Glutamatergic neuron (in vitro differentiated cells): Measurements from ENCODE around the gene POU2AF3. TPM values are rescaled to one million over a fixed set of nuclear protein-coding genes. Genes with fewer than 3 reads are reported as not detected.

Experiments used
- DNase-seq: peaks from one replicate; pipeline ENCODE4 v3.0.0; 2022
- H3K27ac Mint-ChIP-seq: one replicate; pipeline ENCODE4 v1.8.0; 2020; ENCODE audit warnings: mild to moderate bottlenecking, mixed read lengths, inconsistent platforms; ENCODE audit not compliant: unreplicated experiment
- H3K27me3 Mint-ChIP-seq: one replicate; pipeline ENCODE4 v1.8.0; 2020; ENCODE audit warnings: mild to moderate bottlenecking, moderate library complexity, mixed read lengths, inconsistent platforms; ENCODE audit not compliant: unreplicated experiment
- H3K36me3 Mint-ChIP-seq: one replicate; pipeline ENCODE4 v1.8.0; 2020; ENCODE audit warnings: mild to moderate bottlenecking, mixed read lengths, inconsistent platforms; ENCODE audit not compliant: unreplicated experiment
- H3K4me1 Mint-ChIP-seq: one replicate; pipeline ENCODE4 v1.8.0; 2020; ENCODE audit warnings: mild to moderate bottlenecking, low read depth, mixed read lengths, inconsistent platforms; ENCODE audit not compliant: unreplicated experiment
- H3K4me3 Mint-ChIP-seq: one replicate; pipeline ENCODE4 v1.8.0; 2020; ENCODE audit warnings: mild to moderate bottlenecking, mixed read lengths, inconsistent platforms; ENCODE audit not compliant: unreplicated experiment
- H3K9me3 Mint-ChIP-seq: one replicate; pipeline ENCODE4 v1.8.0; 2020; ENCODE audit warnings: mild to moderate bottlenecking, moderate library complexity, mixed read lengths, inconsistent platforms; ENCODE audit not compliant: unreplicated experiment
- total RNA-seq: library from RNA; stranded (reverse); fragmentation: NEBNext Ultra II Directional; extraction: Animal tissue kit (Norgen Biotek cat#: 25700); gene quantifications from one replicate; pipeline ENCODE4 v1.2.1, GENCODE V29; 2021; ENCODE audit not compliant: unreplicated experiment
- TF ChIP-seq, protein P1 (sequence below): fragments of 200-600 bp; sonication (generic); IDR thresholded peaks from one replicate; pipeline ENCODE4 v1.5.0; 2021; ENCODE audit not compliant: partially characterized antibody, unreplicated experiment

POU2AF3 gene
- total RNA-seq, 1 donor from 2014 or later = not detected

DNA sequence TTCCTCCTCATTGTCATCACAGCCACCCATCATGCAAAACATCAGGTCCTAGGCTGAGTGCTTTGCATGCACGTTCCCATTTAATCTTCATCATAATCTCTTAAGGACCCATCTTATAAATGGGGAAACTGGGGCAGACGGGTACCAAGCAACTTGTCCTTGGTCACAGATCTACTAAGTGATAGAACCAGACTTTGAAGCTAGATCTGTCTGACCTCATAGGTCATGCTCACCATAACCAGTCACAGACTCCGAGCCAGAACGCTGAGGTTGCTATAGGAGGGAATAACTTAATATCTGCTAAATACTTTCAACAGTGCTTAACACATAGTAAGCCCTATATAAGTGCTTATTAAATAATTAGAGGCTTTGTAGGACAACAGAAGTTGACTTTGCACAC, 37.7 kb downstream of the POU2AF3 start:
- H3K4me3 Mint-ChIP-seq = no peak overlapping the region
- no peaks in the 10 kb centered on the region for H3K9me3 Mint-ChIP-seq
- no peaks in the 10 kb centered on the region for H3K27me3 Mint-ChIP-seq
- no peak overlapping the region for H3K27ac Mint-ChIP-seq
- TF ChIP-seq, protein P1, sequence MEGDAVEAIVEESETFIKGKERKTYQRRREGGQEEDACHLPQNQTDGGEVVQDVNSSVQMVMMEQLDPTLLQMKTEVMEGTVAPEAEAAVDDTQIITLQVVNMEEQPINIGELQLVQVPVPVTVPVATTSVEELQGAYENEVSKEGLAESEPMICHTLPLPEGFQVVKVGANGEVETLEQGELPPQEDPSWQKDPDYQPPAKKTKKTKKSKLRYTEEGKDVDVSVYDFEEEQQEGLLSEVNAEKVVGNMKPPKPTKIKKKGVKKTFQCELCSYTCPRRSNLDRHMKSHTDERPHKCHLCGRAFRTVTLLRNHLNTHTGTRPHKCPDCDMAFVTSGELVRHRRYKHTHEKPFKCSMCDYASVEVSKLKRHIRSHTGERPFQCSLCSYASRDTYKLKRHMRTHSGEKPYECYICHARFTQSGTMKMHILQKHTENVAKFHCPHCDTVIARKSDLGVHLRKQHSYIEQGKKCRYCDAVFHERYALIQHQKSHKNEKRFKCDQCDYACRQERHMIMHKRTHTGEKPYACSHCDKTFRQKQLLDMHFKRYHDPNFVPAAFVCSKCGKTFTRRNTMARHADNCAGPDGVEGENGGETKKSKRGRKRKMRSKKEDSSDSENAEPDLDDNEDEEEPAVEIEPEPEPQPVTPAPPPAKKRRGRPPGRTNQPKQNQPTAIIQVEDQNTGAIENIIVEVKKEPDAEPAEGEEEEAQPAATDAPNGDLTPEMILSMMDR = no peak
- no peaks in the 10 kb centered on the region for H3K36me3 Mint-ChIP-seq
- peaks cover 2% of the 10 kb centered on the region for H3K4me1 Mint-ChIP-seq
- no peak for DNase-seq

DNA sequence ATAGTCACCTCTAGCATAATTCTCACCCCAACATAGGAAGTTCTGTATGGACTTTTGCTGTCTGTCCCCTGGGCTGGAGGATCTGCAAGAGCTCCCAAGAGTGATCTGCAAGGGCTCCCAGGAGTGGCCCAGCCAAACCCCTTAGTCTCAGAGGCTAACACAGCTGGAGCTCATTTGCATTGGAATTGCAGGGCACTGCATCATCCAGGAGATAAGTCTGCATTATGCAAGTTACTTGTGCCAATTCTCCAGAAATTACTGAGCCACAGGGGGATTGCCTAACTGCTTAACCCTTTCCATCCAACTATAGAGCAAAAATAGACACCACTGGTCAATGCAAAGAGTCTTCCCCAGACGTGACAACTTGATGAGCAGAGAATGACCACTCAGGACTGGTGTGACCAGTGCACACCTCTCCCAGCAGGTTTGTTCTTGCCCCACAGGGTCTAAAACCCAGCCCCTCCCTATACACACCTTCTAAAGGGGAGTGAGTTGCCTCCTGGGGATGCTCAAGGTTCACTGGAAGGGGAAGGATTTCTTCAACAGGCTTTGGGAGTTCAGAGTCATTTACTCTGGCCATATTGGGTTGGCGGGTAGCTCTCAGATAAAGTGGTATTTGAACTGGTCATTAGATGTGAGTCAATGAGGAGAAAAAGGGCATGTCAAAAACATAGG, 38.4 kb downstream of the POU2AF3 start:
- Mint-ChIP-seq H3K27me3 (no peaks in the 10 kb centered on the region), H3K4me1 (peaks cover 2% of the 10 kb centered on the region), H3K9me3 (no peaks in the 10 kb centered on the region), H3K36me3 (no peaks in the 10 kb centered on the region), H3K4me3 (no peak overlapping the region), H3K27ac (no peak overlapping the region)
- DNase-seq = no peak
- TF ChIP-seq, protein P1 = no peak

DNA sequence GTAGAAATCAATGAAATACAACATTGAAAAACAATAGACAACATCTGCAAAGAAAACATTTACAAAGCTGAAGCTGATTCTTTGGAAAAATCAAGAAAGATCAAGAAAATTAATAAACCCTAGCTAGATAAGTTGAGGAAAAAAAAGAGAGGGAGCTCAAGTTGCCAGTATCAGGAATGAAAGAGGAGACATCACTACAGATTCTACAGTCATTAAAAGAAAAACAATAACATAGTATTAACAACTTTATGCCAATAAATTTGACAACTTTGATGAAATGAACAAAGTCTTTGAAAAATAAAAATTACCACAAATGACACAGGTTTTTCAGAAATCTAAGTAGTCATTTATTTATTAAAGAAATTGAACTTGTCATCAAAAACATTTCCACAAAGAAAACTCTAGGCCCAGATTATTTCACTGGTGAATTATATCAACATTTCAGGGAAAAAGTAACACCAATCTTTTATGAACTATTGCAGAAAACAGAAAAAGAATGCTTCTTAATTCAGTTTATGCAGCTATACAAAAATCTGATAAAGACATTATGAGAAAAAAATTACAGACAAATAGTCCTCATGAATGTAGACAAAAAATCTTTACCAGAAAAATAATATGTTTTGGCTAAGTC, 41.5 kb downstream of the POU2AF3 start:
- Mint-ChIP-seq H3K4me3 (no peak overlapping the region), H3K4me1 (peaks cover 2% of the 10 kb centered on the region), H3K9me3 (no peaks in the 10 kb centered on the region), H3K36me3 (no peaks in the 10 kb centered on the region), H3K27ac (no peak overlapping the region), H3K27me3 (no peaks in the 10 kb centered on the region)
- DNase-seq = no peak
- TF ChIP-seq, protein P1 = no peak

DNA sequence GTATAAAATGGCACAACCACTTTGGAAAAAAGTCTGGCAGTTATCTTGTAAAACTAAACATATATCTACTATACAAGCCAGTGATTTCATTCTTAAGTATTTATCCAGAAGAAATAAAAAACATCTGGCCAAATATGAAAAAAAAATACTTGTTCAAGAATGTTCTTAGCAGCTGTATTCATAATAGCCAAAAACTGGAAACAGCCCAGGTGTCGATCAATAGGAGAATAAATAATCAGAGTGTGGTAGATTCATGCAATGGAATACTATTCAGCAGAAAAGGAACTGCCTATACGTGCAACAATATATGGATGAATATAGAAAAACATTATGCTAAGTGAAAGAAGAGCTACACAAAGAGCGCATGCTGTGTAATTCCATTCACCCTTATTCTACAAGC, 44.0 kb downstream of the POU2AF3 start:
- no peak for DNase-seq
- Mint-ChIP-seq H3K27ac (no peak overlapping the region), H3K9me3 (no peaks in the 10 kb centered on the region), H3K4me3 (no peak overlapping the region), H3K27me3 (no peaks in the 10 kb centered on the region), H3K4me1 (no peaks in the 10 kb centered on the region), H3K36me3 (no peaks in the 10 kb centered on the region)
- TF ChIP-seq, protein P1 = no peak

DNA sequence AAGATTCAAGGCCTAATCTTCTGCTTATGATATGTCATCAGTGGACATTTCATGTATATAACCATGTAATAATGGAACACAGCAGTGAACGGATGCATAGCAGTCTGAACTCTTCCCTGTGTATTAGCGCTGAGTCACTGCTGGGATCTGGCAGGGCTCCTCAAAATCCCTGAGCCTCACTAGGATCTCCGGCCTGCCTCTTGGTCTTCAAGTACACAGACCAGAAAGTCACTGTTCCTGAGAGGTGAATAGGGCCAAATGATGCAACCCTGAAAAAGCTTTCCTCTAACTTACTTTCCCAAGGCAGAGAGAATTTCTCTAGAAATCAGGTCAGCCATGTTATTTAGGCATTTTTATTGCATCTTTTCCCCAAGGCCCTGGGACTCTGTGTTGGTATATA, 45.7 kb downstream of the POU2AF3 start:
- TF ChIP-seq, protein P1 = no peak
- Mint-ChIP-seq H3K4me3 (no peak overlapping the region), H3K9me3 (no peaks in the 10 kb centered on the region), H3K27me3 (no peaks in the 10 kb centered on the region), H3K27ac (no peak overlapping the region), H3K36me3 (no peaks in the 10 kb centered on the region), H3K4me1 (no peaks in the 10 kb centered on the region)
- no peak for DNase-seq
